Measurements from ENCODE around the gene TNIK.

Gene TNIK

GRCh38 chr3:171133796-171134569 lies 326.2 kb downstream of the TNIK start:
- H3K36me3 ChIP-seq (ENCODE audit: control insufficient read depth, insufficient read depth, low read length) = peaks cover 31% of the 10 kb centered on the region
- H3K9me3 ChIP-seq (ENCODE audit: control insufficient read depth, low read length) = no peaks in the 10 kb centered on the region
- H3K27me3 ChIP-seq (replicated peaks; ENCODE audit: control insufficient read depth, insufficient read depth, low read length, poor library complexity, severe bottlenecking) = no peaks in the 10 kb centered on the region
- DNase-seq = no peak
- no peak overlapping the region for H3K4me3 ChIP-seq (ENCODE audit: insufficient read depth, low read depth, low read length, poor library complexity, severe bottlenecking)
- no peak overlapping the region for H3K27ac ChIP-seq (ENCODE audit: insufficient read depth, low read length, poor library complexity, severe bottlenecking)
- no peaks in the 10 kb centered on the region for H3K4me1 ChIP-seq (ENCODE audit: control insufficient read depth, insufficient read depth, low read length, poor library complexity, severe bottlenecking)

GRCh38 chr3:171133337-171133736 lies 326.9 kb downstream of the TNIK start:
- Histone ChIP-seq H3K27me3 (replicated peaks; ENCODE audit: control insufficient read depth, insufficient read depth, low read length, poor library complexity, severe bottlenecking) (no peaks in the 10 kb centered on the region), H3K9me3 (ENCODE audit: control insufficient read depth, low read length) (no peaks in the 10 kb centered on the region), H3K4me1 (ENCODE audit: control insufficient read depth, insufficient read depth, low read length, poor library complexity, severe bottlenecking) (no peaks in the 10 kb centered on the region), H3K36me3 (ENCODE audit: control insufficient read depth, insufficient read depth, low read length) (peaks cover 33% of the 10 kb centered on the region), H3K27ac (ENCODE audit: insufficient read depth, low read length, poor library complexity, severe bottlenecking) (no peak overlapping the region), H3K4me3 (ENCODE audit: insufficient read depth, low read depth, low read length, poor library complexity, severe bottlenecking) (no peak overlapping the region)
- no peak for DNase-seq

- Histone ChIP-seq H3K27me3 (replicated peaks; ENCODE audit: control insufficient read depth, insufficient read depth, low read length, poor library complexity, severe bottlenecking) (no peaks in the 10 kb centered on the region), H3K9me3 (ENCODE audit: control insufficient read depth, low read length) (no peaks in the 10 kb centered on the region), H3K36me3 (ENCODE audit: control insufficient read depth, insufficient read depth, low read length) (peaks cover 29% of the 10 kb centered on the region), H3K4me1 (ENCODE audit: control insufficient read depth, insufficient read depth, low read length, poor library complexity, severe bottlenecking) (no peaks in the 10 kb centered on the region), H3K4me3 (ENCODE audit: insufficient read depth, low read depth, low read length, poor library complexity, severe bottlenecking) (no peak overlapping the region), H3K27ac (ENCODE audit: insufficient read depth, low read length, poor library complexity, severe bottlenecking) (no peak overlapping the region)
- no peak for DNase-seq
Observed at GRCh38 chr3:171132873-171133272, 327.3 kb downstream of the TNIK start.

GRCh38 chr3:171129827-171130226 lies 330.4 kb downstream of the TNIK start:
- H3K27me3 ChIP-seq (replicated peaks; ENCODE audit: control insufficient read depth, insufficient read depth, low read length, poor library complexity, severe bottlenecking) = no peaks in the 10 kb centered on the region
- peaks cover 27% of the 10 kb centered on the region for H3K36me3 ChIP-seq (ENCODE audit: control insufficient read depth, insufficient read depth, low read length)
- no peak overlapping the region for H3K4me3 ChIP-seq (ENCODE audit: insufficient read depth, low read depth, low read length, poor library complexity, severe bottlenecking)
- no peaks in the 10 kb centered on the region for H3K4me1 ChIP-seq (ENCODE audit: control insufficient read depth, insufficient read depth, low read length, poor library complexity, severe bottlenecking)
- H3K27ac ChIP-seq (ENCODE audit: insufficient read depth, low read length, poor library complexity, severe bottlenecking) = no peak overlapping the region
- no peak for DNase-seq
- H3K9me3 ChIP-seq (ENCODE audit: control insufficient read depth, low read length) = no peaks in the 10 kb centered on the region

- no peak overlapping the region for H3K4me3 ChIP-seq (ENCODE audit: insufficient read depth, low read depth, low read length, poor library complexity, severe bottlenecking)
- no peak for DNase-seq
- no peaks in the 10 kb centered on the region for H3K9me3 ChIP-seq (ENCODE audit: control insufficient read depth, low read length)
- H3K27me3 ChIP-seq (replicated peaks; ENCODE audit: control insufficient read depth, insufficient read depth, low read length, poor library complexity, severe bottlenecking) = no peaks in the 10 kb centered on the region
- H3K27ac ChIP-seq (ENCODE audit: insufficient read depth, low read length, poor library complexity, severe bottlenecking) = no peak overlapping the region
- no peaks in the 10 kb centered on the region for H3K4me1 ChIP-seq (ENCODE audit: control insufficient read depth, insufficient read depth, low read length, poor library complexity, severe bottlenecking)
- peaks cover 48% of the 10 kb centered on the region for H3K36me3 ChIP-seq (ENCODE audit: control insufficient read depth, insufficient read depth, low read length)
Observed at GRCh38 chr3:171127611-171128010, 332.6 kb downstream of the TNIK start.

- Histone ChIP-seq H3K27ac (ENCODE audit: insufficient read depth, low read length, poor library complexity, severe bottlenecking) (no peak overlapping the region), H3K36me3 (ENCODE audit: control insufficient read depth, insufficient read depth, low read length) (peaks cover 57% of the 10 kb centered on the region), H3K4me1 (ENCODE audit: control insufficient read depth, insufficient read depth, low read length, poor library complexity, severe bottlenecking) (no peaks in the 10 kb centered on the region), H3K9me3 (ENCODE audit: control insufficient read depth, low read length) (no peaks in the 10 kb centered on the region), H3K27me3 (replicated peaks; ENCODE audit: control insufficient read depth, insufficient read depth, low read length, poor library complexity, severe bottlenecking) (no peaks in the 10 kb centered on the region), H3K4me3 (ENCODE audit: insufficient read depth, low read depth, low read length, poor library complexity, severe bottlenecking) (no peak overlapping the region)
- DNase-seq = no peak
Observed at GRCh38 chr3:171126478-171127209, 333.6 kb downstream of the TNIK start.

GRCh38 chr3:171125010-171125409 lies 335.2 kb downstream of the TNIK start:
- Histone ChIP-seq H3K27ac (ENCODE audit: insufficient read depth, low read length, poor library complexity, severe bottlenecking) (no peak overlapping the region), H3K36me3 (ENCODE audit: control insufficient read depth, insufficient read depth, low read length) (peaks cover 69% of the 10 kb centered on the region), H3K4me3 (ENCODE audit: insufficient read depth, low read depth, low read length, poor library complexity, severe bottlenecking) (no peak overlapping the region), H3K27me3 (replicated peaks; ENCODE audit: control insufficient read depth, insufficient read depth, low read length, poor library complexity, severe bottlenecking) (no peaks in the 10 kb centered on the region), H3K9me3 (ENCODE audit: control insufficient read depth, low read length) (no peaks in the 10 kb centered on the region), H3K4me1 (ENCODE audit: control insufficient read depth, insufficient read depth, low read length, poor library complexity, severe bottlenecking) (no peaks in the 10 kb centered on the region)
- DNase-seq = no peak

GRCh38 chr3:171123915-171124314 lies 336.3 kb downstream of the TNIK start:
- no peaks in the 10 kb centered on the region for H3K9me3 ChIP-seq (ENCODE audit: control insufficient read depth, low read length)

GRCh38 chr3:171122861-171123260 lies 337.3 kb downstream of the TNIK start:
- Histone ChIP-seq H3K4me1 (ENCODE audit: control insufficient read depth, insufficient read depth, low read length, poor library complexity, severe bottlenecking) (no peaks in the 10 kb centered on the region), H3K4me3 (ENCODE audit: insufficient read depth, low read depth, low read length, poor library complexity, severe bottlenecking) (no peak overlapping the region), H3K27me3 (replicated peaks; ENCODE audit: control insufficient read depth, insufficient read depth, low read length, poor library complexity, severe bottlenecking) (no peaks in the 10 kb centered on the region), H3K9me3 (ENCODE audit: control insufficient read depth, low read length) (no peaks in the 10 kb centered on the region), H3K27ac (ENCODE audit: insufficient read depth, low read length, poor library complexity, severe bottlenecking) (no peak overlapping the region), H3K36me3 (ENCODE audit: control insufficient read depth, insufficient read depth, low read length) (peaks cover 66% of the 10 kb centered on the region)
- DNase-seq = no peak

More at GRCh38 chr3:171123915-171124314, 336.3 kb downstream of the TNIK start:
- H3K4me3 ChIP-seq (ENCODE audit: insufficient read depth, low read depth, low read length, poor library complexity, severe bottlenecking) = no peak overlapping the region
- no peaks in the 10 kb centered on the region for H3K4me1 ChIP-seq (ENCODE audit: control insufficient read depth, insufficient read depth, low read length, poor library complexity, severe bottlenecking)
- peaks cover 71% of the 10 kb centered on the region for H3K36me3 ChIP-seq (ENCODE audit: control insufficient read depth, insufficient read depth, low read length)
- H3K27me3 ChIP-seq (replicated peaks; ENCODE audit: control insufficient read depth, insufficient read depth, low read length, poor library complexity, severe bottlenecking) = no peaks in the 10 kb centered on the region
- DNase-seq = no peak
- H3K27ac ChIP-seq (ENCODE audit: insufficient read depth, low read length, poor library complexity, severe bottlenecking) = no peak overlapping the region

- Histone ChIP-seq H3K9me3 (ENCODE audit: control insufficient read depth, low read length) (no peaks in the 10 kb centered on the region), H3K4me1 (ENCODE audit: control insufficient read depth, insufficient read depth, low read length, poor library complexity, severe bottlenecking) (no peaks in the 10 kb centered on the region), H3K27ac (ENCODE audit: insufficient read depth, low read length, poor library complexity, severe bottlenecking) (no peak overlapping the region), H3K4me3 (ENCODE audit: insufficient read depth, low read depth, low read length, poor library complexity, severe bottlenecking) (no peak overlapping the region), H3K27me3 (replicated peaks; ENCODE audit: control insufficient read depth, insufficient read depth, low read length, poor library complexity, severe bottlenecking) (no peaks in the 10 kb centered on the region), H3K36me3 (ENCODE audit: control insufficient read depth, insufficient read depth, low read length) (peaks cover 66% of the 10 kb centered on the region)
- DNase-seq = no peak
Observed at GRCh38 chr3:171122240-171122639, 338.0 kb downstream of the TNIK start.

All from effector memory CD4-positive, alpha-beta T cell (primary cell).